Measurements from ENCODE around the gene CD1E.
"Not testable (repeated sequence)": the region's sequence is repeated elsewhere in the genome, so short reads cannot be mapped to it uniquely, and the experiment has no call there.

Gene CD1E

GRCh38 chr1:158331481-158332150, 22.1 kb upstream of the CD1E start, which contains the start of gene CD1B:
Gene CD1B (minus strand): TSS chr1:158331531. CDS start chr1:158331423, 108 bp downstream.
- Histone ChIP-seq H3K27me3 (ENCODE audit: control insufficient read depth, insufficient read depth, low read length) (no peaks in the 10 kb centered on the region), H3K4me2 (ENCODE audit: low read length) (no peak within 1 kb of the TSS), H3K36me3 (ENCODE audit: insufficient read depth, low read length) (no peaks in the 10 kb centered on the region), H3K4me1 (ENCODE audit: control insufficient read depth, insufficient read depth, low read length) (no peaks in the 10 kb centered on the region), H3K9ac (ENCODE audit: low read depth, low read length) (no peak within 1 kb of the TSS), H3K4me3 (ENCODE audit: low read length) (no peak within 1 kb of the TSS), H3K9me3 (replicated peaks; ENCODE audit: low read length) (no peaks in the 10 kb centered on the region)

GRCh38 chr1:158333405-158334155, 20.1 kb upstream of the CD1E start:
- Histone ChIP-seq H3K4me3 (ENCODE audit: low read length) (no peak overlapping the region), H3K4me1 (ENCODE audit: control insufficient read depth, insufficient read depth, low read length) (no peaks in the 10 kb centered on the region), H3K9ac (ENCODE audit: low read depth, low read length) (no peak overlapping the region), H3K4me2 (ENCODE audit: low read length) (no peak overlapping the region), H3K27me3 (ENCODE audit: control insufficient read depth, insufficient read depth, low read length) (no peaks in the 10 kb centered on the region), H3K9me3 (replicated peaks; ENCODE audit: low read length) (no peaks in the 10 kb centered on the region), H3K36me3 (ENCODE audit: insufficient read depth, low read length) (no peaks in the 10 kb centered on the region)

GRCh38 chr1:158334526-158335212, 19.0 kb upstream of the CD1E start:
- H3K36me3 ChIP-seq (ENCODE audit: insufficient read depth, low read length) = no peaks in the 10 kb centered on the region
- no peaks in the 10 kb centered on the region for H3K9me3 ChIP-seq (replicated peaks; ENCODE audit: low read length)
- no peaks in the 10 kb centered on the region for H3K27me3 ChIP-seq (ENCODE audit: control insufficient read depth, insufficient read depth, low read length)
- H3K4me1 ChIP-seq (ENCODE audit: control insufficient read depth, insufficient read depth, low read length) = no peaks in the 10 kb centered on the region
- no peak overlapping the region for H3K9ac ChIP-seq (ENCODE audit: low read depth, low read length)
- H3K4me3 ChIP-seq (ENCODE audit: low read length) = no peak overlapping the region
- no peak overlapping the region for H3K4me2 ChIP-seq (ENCODE audit: low read length)

- no peak overlapping the region for H3K9ac ChIP-seq (ENCODE audit: low read depth, low read length)
- H3K36me3 ChIP-seq (ENCODE audit: insufficient read depth, low read length) = no peaks in the 10 kb centered on the region
- H3K9me3 ChIP-seq (replicated peaks; ENCODE audit: low read length) = no peaks in the 10 kb centered on the region
- H3K4me3 ChIP-seq (ENCODE audit: low read length) = no peak overlapping the region
- no peaks in the 10 kb centered on the region for H3K27me3 ChIP-seq (ENCODE audit: control insufficient read depth, insufficient read depth, low read length)
- H3K4me1 ChIP-seq (ENCODE audit: control insufficient read depth, insufficient read depth, low read length) = no peaks in the 10 kb centered on the region
- no peak overlapping the region for H3K4me2 ChIP-seq (ENCODE audit: low read length)
Measured at GRCh38 chr1:158335213-158335532, 18.5 kb upstream of the CD1E start.

- not testable (repeated sequence) for H3K4me1 ChIP-seq (ENCODE audit: control insufficient read depth, insufficient read depth, low read length); H3K4me3 ChIP-seq (ENCODE audit: low read length); H3K9ac ChIP-seq (ENCODE audit: low read depth, low read length); H3K27me3 ChIP-seq (ENCODE audit: control insufficient read depth, insufficient read depth, low read length); H3K9me3 ChIP-seq (replicated peaks; ENCODE audit: low read length); H3K4me2 ChIP-seq (ENCODE audit: low read length); H3K36me3 ChIP-seq (ENCODE audit: insufficient read depth, low read length)
Measured at GRCh38 chr1:158336413-158336812, 17.3 kb upstream of the CD1E start.

GRCh38 chr1:158348946-158349345, 4.7 kb upstream of the CD1E start:
- H3K27me3 ChIP-seq (ENCODE audit: control insufficient read depth, insufficient read depth, low read length); H3K4me1 ChIP-seq (ENCODE audit: control insufficient read depth, insufficient read depth, low read length); H3K9ac ChIP-seq (ENCODE audit: low read depth, low read length); H3K9me3 ChIP-seq (replicated peaks; ENCODE audit: low read length); H3K4me2 ChIP-seq (ENCODE audit: low read length); H3K36me3 ChIP-seq (ENCODE audit: insufficient read depth, low read length); H3K4me3 ChIP-seq (ENCODE audit: low read length): not testable (repeated sequence)

- H3K9me3 ChIP-seq (replicated peaks; ENCODE audit: low read length) = no peaks in the 10 kb centered on the region
- no peaks in the 10 kb centered on the region for H3K27me3 ChIP-seq (ENCODE audit: control insufficient read depth, insufficient read depth, low read length)
- no peaks in the 10 kb centered on the region for H3K36me3 ChIP-seq (ENCODE audit: insufficient read depth, low read length)
- H3K4me3 ChIP-seq (ENCODE audit: low read length) = no peak overlapping the region
- no peak overlapping the region for H3K9ac ChIP-seq (ENCODE audit: low read depth, low read length)
- H3K4me2 ChIP-seq (ENCODE audit: low read length) = no peak overlapping the region
- H3K4me1 ChIP-seq (ENCODE audit: control insufficient read depth, insufficient read depth, low read length) = no peaks in the 10 kb centered on the region
Measured at GRCh38 chr1:158354255-158354654, 561 bp downstream of the CD1E start.

- Histone ChIP-seq H3K4me1 (ENCODE audit: control insufficient read depth, insufficient read depth, low read length) (no peaks in the 10 kb centered on the region), H3K4me3 (ENCODE audit: low read length) (no peak overlapping the region), H3K9ac (ENCODE audit: low read depth, low read length) (no peak overlapping the region), H3K36me3 (ENCODE audit: insufficient read depth, low read length) (no peaks in the 10 kb centered on the region), H3K27me3 (ENCODE audit: control insufficient read depth, insufficient read depth, low read length) (no peaks in the 10 kb centered on the region), H3K4me2 (ENCODE audit: low read length) (no peak overlapping the region), H3K9me3 (replicated peaks; ENCODE audit: low read length) (no peaks in the 10 kb centered on the region)
Measured at GRCh38 chr1:158355773-158356285, 2.1 kb downstream of the CD1E start.

- Histone ChIP-seq H3K4me1 (ENCODE audit: control insufficient read depth, insufficient read depth, low read length) (no peaks in the 10 kb centered on the region), H3K9me3 (replicated peaks; ENCODE audit: low read length) (no peaks in the 10 kb centered on the region), H3K4me3 (ENCODE audit: low read length) (no peak overlapping the region), H3K27me3 (ENCODE audit: control insufficient read depth, insufficient read depth, low read length) (no peaks in the 10 kb centered on the region), H3K9ac (ENCODE audit: low read depth, low read length) (no peak overlapping the region), H3K4me2 (ENCODE audit: low read length) (no peak overlapping the region), H3K36me3 (ENCODE audit: insufficient read depth, low read length) (no peaks in the 10 kb centered on the region)
Measured at GRCh38 chr1:158356616-158357015, 2.9 kb downstream of the CD1E start.

- H3K4me2 ChIP-seq (ENCODE audit: low read length) = no peak overlapping the region
- H3K27me3 ChIP-seq (ENCODE audit: control insufficient read depth, insufficient read depth, low read length) = no peaks in the 10 kb centered on the region
- H3K36me3 ChIP-seq (ENCODE audit: insufficient read depth, low read length) = no peaks in the 10 kb centered on the region
- H3K9ac ChIP-seq (ENCODE audit: low read depth, low read length) = no peak overlapping the region
- no peaks in the 10 kb centered on the region for H3K4me1 ChIP-seq (ENCODE audit: control insufficient read depth, insufficient read depth, low read length)
- no peaks in the 10 kb centered on the region for H3K9me3 ChIP-seq (replicated peaks; ENCODE audit: low read length)
- H3K4me3 ChIP-seq (ENCODE audit: low read length) = no peak overlapping the region
Measured at GRCh38 chr1:158357441-158357840, 3.7 kb downstream of the CD1E start.

GRCh38 chr1:158362482-158362881, 8.8 kb downstream of the CD1E start:
- Histone ChIP-seq H3K9me3 (replicated peaks; ENCODE audit: low read length) (no peaks in the 10 kb centered on the region), H3K27me3 (ENCODE audit: control insufficient read depth, insufficient read depth, low read length) (no peaks in the 10 kb centered on the region), H3K4me2 (ENCODE audit: low read length) (no peak overlapping the region), H3K9ac (ENCODE audit: low read depth, low read length) (no peak overlapping the region), H3K36me3 (ENCODE audit: insufficient read depth, low read length) (no peaks in the 10 kb centered on the region), H3K4me1 (ENCODE audit: control insufficient read depth, insufficient read depth, low read length) (no peaks in the 10 kb centered on the region), H3K4me3 (ENCODE audit: low read length) (no peak overlapping the region)

All from skeletal muscle satellite cell (primary cell).